ENCODE data around the gene TIMD4. TPM values are rescaled to one million over a fixed set of nuclear protein-coding genes. Genes with fewer than 3 reads are reported as not detected.

The TIMD4 gene
- polyA plus RNA-seq, 3 donors: 0.14 TPM; not detected in 2

- Histone ChIP-seq H4K20me1 (ENCODE audit: insufficient read depth, low read length) (no peaks in the 10 kb centered on the region), H3K9ac (ENCODE audit: insufficient read depth, low read length, poor library complexity, severe bottlenecking) (no peak overlapping the region), H3K27ac (ENCODE audit: low read depth in 1 of 2, low read length in 2 of 2) (no peak overlapping the region), H3K4me3 (replicated peaks in 1 of 3; ENCODE audit: low read depth in 2 of 3, low read length in 3 of 3) (no peak overlapping the region), H3K27me3 (ENCODE audit: control insufficient read depth in 2 of 2, insufficient read depth in 2 of 2, low read length in 2 of 2) (no peaks in the 10 kb centered on the region), H2AFZ (ENCODE audit: insufficient read depth, low read depth, low read length, poor library complexity, severe bottlenecking) (no peak overlapping the region), H3K9me3 (replicated peaks in 1 of 2; ENCODE audit: control insufficient read depth in 1 of 2, insufficient read depth in 1 of 2, low read length in 2 of 2) (no peaks in the 10 kb centered on the region), H3K4me1 (ENCODE audit: control insufficient read depth in 1 of 2, insufficient read depth in 2 of 2, low read length in 2 of 2) (no peaks in the 10 kb centered on the region), H3K4me2 (replicated peaks; ENCODE audit: extremely low read depth, low read length, poor library complexity, severe bottlenecking) (no peak overlapping the region), H3K36me3 (replicated peaks in 1 of 2; ENCODE audit: control insufficient read depth in 1 of 2, insufficient read depth in 2 of 2, low read length in 2 of 2) (no peaks in the 10 kb centered on the region), H3K79me2 (ENCODE audit: insufficient read depth, low read length) (no peaks in the 10 kb centered on the region)
- no peak for DNase-seq
- Mint-ChIP-seq H3K4me3 (no peak overlapping the region), H3K27me3 (ENCODE audit: low read depth in 3 of 3) (no peaks in the 10 kb centered on the region), H3K36me3 (no peaks in the 10 kb centered on the region), H3K9me3 (peaks cover 0 to 3% (median 0%) of the 10 kb centered on the region in 7 donors), H3K4me1 (no peaks in the 10 kb centered on the region), H3K27ac (no peak overlapping the region)
- intact Hi-C loops (cut with micrococcal nuclease): no loop called here
- TF ChIP-seq, protein P1, sequence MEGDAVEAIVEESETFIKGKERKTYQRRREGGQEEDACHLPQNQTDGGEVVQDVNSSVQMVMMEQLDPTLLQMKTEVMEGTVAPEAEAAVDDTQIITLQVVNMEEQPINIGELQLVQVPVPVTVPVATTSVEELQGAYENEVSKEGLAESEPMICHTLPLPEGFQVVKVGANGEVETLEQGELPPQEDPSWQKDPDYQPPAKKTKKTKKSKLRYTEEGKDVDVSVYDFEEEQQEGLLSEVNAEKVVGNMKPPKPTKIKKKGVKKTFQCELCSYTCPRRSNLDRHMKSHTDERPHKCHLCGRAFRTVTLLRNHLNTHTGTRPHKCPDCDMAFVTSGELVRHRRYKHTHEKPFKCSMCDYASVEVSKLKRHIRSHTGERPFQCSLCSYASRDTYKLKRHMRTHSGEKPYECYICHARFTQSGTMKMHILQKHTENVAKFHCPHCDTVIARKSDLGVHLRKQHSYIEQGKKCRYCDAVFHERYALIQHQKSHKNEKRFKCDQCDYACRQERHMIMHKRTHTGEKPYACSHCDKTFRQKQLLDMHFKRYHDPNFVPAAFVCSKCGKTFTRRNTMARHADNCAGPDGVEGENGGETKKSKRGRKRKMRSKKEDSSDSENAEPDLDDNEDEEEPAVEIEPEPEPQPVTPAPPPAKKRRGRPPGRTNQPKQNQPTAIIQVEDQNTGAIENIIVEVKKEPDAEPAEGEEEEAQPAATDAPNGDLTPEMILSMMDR (IDR thresholded peaks at IDR 0.05): no peak
- WGBS (ENCODE audit: insufficient coverage): no CpG with 5 or more reads among the region's 3 CpGs
These were observed 40.7 kb downstream of the TIMD4 start for GRCh38 chr5:156922207-156922792.

DNA sequence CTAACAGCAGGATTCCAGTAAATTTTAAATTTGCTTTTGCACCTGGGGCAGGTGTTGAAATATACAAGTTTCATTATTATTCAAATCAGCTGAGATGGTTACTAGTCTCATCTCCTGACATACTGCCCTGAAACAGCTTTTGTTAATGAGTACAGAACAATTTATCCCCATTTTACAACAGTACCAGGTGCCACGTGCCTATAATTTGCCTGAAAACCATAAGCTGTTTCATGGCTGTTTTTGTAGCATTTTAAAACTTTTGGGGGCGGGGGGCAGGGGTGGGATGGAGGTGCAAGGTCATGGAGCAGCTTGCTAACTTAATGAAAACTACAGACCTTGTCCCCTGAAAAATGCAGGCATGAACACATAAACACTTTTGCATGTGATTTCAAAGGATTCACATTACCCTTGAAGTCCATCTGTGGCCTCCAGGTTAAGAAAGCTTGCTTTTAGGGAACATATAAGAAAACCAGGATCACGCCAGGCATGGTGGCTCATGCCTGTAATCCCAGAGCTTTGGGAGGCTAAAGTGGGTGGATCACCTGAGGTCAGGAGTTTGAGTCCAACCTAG, 42.1 kb downstream of the TIMD4 start:
- Histone ChIP-seq H4K20me1 (ENCODE audit: insufficient read depth, low read length) (no peaks in the 10 kb centered on the region), H3K9me3 (replicated peaks in 1 of 2; ENCODE audit: control insufficient read depth in 1 of 2, insufficient read depth in 1 of 2, low read length in 2 of 2) (no peaks in the 10 kb centered on the region), H3K4me1 (ENCODE audit: control insufficient read depth in 1 of 2, insufficient read depth in 2 of 2, low read length in 2 of 2) (no peaks in the 10 kb centered on the region), H3K9ac (ENCODE audit: insufficient read depth, low read length, poor library complexity, severe bottlenecking) (no peak overlapping the region), H3K36me3 (replicated peaks in 1 of 2; ENCODE audit: control insufficient read depth in 1 of 2, insufficient read depth in 2 of 2, low read length in 2 of 2) (no peaks in the 10 kb centered on the region), H3K27ac (ENCODE audit: low read depth in 1 of 2, low read length in 2 of 2) (no peak overlapping the region), H3K4me2 (replicated peaks; ENCODE audit: extremely low read depth, low read length, poor library complexity, severe bottlenecking) (no peak overlapping the region), H3K79me2 (ENCODE audit: insufficient read depth, low read length) (no peaks in the 10 kb centered on the region), H2AFZ (ENCODE audit: insufficient read depth, low read depth, low read length, poor library complexity, severe bottlenecking) (no peak overlapping the region), H3K4me3 (replicated peaks in 1 of 3; ENCODE audit: low read depth in 2 of 3, low read length in 3 of 3) (no peak overlapping the region), H3K27me3 (ENCODE audit: control insufficient read depth in 2 of 2, insufficient read depth in 2 of 2, low read length in 2 of 2) (no peaks in the 10 kb centered on the region)
- H3K4me1 Mint-ChIP-seq: no peaks in the 10 kb centered on the region
- H3K9me3 Mint-ChIP-seq: peaks cover 0 to 3% (median 0%) of the 10 kb centered on the region in 7 donors
- H3K4me3 Mint-ChIP-seq: no peak overlapping the region
- H3K27me3 Mint-ChIP-seq (ENCODE audit: low read depth in 3 of 3): no peaks in the 10 kb centered on the region
- DNase-seq: no peak
- no peak overlapping the region for H3K27ac Mint-ChIP-seq
- intact Hi-C loops (cut with micrococcal nuclease): no loop called here
- 100% methylated on average over 1 of the region's 3 CpGs for WGBS (ENCODE audit: insufficient coverage)
- H3K36me3 Mint-ChIP-seq: no peaks in the 10 kb centered on the region
- TF ChIP-seq, protein P1 (IDR thresholded peaks at IDR 0.05): no peak
